Stimulated activated naive CD4-positive, alpha-beta T cell treated with Interleukin-2 at 50 U/mL for 16 hours (primary cell): ENCODE data around the gene MYOG.

Experiments
- DNase-seq: peaks from one replicate; lab custom pipeline; 2025; lab: John Stamatoyannopoulos, UW

The MYOG gene

DNA sequence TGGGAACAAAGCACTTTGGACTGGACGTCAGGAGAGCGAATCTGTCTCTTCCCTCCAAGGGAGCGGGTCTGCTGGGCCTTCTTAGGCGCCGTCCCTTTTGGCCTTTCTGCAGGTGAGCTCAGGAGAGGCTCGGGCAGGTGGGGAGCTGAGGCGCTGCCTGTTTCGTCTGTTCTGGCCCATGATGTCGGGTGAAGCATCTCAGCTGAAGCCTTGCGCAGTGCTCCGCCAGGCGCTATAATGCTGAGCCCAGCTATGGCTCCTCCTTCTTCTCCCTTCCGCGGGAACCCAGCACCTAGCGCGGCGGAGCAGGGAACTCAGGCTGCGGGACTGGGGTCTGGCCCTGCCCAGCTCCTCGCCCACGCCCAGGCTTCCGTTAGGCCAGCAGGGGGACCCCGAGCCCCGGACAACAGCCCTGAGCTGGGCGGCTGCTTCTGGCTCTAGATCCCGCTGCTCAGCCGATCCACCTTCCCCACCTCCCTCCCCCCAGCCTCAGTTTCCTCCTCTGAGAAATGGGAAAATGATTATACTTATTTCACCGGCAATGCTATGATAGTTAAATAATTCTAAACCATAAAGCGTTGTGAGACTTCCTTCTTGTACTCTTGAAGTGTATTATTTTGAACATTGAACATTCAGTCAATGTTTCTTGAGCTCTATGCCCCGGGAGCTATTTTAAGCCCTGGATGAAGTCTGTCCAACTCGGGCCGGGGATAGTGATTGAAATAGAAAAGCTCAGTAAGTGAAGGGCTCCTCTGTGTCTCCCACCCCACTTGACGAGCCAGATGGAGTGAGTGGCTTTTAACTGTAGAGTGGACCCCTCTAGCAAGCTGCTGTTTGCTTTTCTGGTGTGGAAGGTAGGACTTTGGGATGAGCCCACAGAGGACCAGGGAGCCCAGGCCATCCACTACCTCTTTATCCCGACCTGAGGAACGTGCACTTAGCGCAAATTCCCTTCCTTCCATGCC lies 32.1 kb upstream of the MYOG start:
- DNase-seq, result no peak

GRCh38 chr1:203116091-203116820 lies 30.4 kb upstream of the MYOG start:
- no peak for DNase-seq

DNA sequence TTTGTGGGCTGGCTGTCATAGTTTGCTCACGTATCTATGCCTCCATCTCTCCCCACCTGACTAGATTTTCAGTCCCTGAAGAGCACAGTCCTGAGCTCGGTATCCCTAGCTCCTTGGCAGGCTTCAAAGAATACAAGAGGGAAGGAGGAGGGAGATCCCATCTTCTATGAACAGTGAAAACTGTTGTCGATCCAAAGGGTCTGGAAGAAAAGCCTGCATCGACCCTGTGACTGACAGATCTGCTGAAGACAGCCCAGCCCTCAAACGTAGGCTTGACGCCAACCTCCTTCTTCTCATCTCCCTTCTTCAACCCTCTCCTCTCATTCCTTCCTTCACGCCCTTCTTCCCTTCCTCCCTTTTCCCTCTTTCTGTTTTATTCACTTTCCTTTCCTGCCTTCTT lies 28.4 kb upstream of the MYOG start:
- no peak for DNase-seq

DNA sequence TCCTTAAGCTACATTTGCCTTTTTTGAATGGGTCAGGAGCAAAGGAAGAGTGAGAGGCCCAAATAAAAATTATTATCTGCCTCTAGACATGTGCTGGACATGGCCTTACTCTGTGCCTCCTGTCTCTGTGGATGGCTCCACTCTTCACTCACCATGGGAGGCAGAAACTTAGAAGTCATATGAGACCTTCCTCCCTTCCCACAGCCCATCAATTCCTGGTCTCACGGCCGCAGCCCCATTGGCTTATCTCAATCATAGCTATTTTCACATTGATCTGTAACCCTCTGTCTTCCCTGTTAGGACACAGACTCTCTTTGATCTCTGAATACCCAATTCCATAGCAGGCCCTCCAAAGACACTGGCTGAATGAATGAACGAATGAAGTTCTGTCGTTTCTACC lies 27.5 kb upstream of the MYOG start:
- DNase-seq, result no peak

- no peak for DNase-seq
Measured at GRCh38 chr1:203112475-203112874, 26.7 kb upstream of the MYOG start.

DNA sequence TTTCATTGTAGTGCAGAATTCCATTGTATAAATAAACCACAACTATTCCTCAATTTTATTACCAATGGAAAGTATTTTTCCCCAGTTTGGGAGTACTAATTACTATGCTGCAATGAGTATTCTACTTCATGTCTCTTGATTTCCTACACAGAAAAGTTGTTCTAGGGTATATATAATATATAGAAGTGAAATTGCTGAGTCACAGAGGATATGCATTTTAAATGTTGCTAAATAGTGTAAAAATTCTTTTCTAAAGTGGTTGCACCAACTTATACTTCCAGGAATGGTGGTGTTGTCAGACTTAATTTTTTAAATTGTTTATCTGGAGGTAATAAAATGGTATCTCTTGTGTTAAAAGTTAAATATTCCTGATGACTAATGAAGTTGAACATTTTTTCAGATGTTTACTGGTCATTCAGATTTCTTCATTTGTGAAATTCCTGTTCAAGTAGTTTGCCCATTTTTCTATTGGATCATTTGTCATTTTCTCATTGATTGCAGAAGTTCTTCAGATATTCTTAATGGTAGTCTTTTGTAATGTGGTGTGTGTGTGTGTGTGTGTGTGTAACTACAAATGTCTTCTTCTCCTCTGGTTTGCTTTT lies 19.1 kb upstream of the MYOG start:
- DNase-seq, result no peak

- DNase-seq, result no peak
Measured at GRCh38 chr1:203103829-203104495, 18.1 kb upstream of the MYOG start.

GRCh38 chr1:203103216-203103615 lies 17.4 kb upstream of the MYOG start:
- no peak for DNase-seq

DNA sequence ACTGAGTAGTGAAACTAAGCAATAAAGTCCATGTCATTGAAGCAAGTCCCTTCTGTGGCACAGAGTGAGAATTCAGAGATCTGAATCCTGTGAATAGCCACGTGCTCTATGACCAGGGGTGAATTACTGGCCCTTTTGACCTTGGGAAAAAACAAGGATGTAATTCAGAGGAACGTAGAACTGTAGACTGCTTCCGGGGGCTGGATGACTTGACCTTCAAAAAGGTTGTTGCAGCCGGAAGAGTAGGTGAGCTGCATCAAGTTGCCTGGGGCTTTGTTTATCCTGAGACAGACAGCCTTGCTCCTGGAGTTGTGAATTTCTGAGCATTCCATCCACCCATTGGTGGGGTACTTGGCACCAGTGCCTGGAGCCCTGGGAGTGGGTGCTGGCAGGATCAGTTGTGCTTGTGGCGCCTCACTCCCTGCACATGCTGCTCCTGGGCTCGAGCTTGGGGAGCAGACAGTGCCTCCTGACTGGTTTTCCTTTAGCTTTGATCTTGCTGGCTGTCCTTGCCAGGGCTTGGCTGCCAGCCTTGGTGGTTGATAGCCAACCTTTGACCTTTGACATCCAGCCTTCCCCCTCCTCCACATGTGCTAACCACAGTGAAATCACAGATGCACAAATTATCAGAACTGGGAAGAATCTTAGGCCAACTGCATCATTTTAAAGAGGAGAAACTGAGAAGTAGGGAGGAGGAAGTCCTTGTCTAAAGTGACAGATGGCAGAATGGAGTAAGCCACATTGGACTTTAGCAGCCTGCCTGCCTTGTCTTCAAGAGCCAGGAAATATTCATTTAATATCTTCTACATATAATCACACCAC lies 16.2 kb upstream of the MYOG start:
- DNase-seq, result no peak

- no peak for DNase-seq
Measured at GRCh38 chr1:203100516-203100869, 14.7 kb upstream of the MYOG start.

DNA sequence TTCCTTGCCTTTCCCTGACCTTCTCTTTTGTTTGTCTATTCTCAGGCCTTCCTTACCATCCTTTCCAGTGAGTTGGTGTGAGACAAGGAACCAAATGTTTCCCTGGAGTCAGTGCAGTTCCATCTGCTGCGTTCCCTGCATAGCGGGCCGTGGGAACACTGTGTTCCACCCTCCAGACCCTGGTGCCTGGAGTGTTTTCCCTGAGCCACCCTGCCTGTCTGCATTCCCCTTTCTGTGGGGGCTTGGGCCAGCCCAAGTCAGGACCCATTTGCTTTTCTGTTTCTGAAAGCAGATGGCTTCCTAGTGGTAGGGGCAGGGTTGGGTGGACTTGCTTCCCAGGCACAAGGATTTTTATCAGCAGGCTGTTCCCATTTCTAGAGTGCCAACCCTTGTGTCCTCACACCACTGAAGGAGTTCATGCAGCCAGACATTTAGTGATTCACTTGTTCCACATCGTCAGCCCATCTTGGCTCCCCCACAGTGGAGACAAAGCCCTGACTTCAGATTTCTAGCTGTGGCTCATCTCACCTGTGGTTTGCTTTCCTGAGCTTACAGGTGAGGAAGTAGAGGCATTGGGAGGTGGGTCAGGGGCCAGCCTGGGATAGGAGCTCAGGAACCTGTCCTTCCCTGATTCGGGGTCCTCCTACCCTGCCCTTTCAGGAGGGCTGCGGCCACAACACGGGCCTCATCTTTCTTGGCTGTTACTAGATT lies 14.1 kb upstream of the MYOG start:
- no peak for DNase-seq

DNA sequence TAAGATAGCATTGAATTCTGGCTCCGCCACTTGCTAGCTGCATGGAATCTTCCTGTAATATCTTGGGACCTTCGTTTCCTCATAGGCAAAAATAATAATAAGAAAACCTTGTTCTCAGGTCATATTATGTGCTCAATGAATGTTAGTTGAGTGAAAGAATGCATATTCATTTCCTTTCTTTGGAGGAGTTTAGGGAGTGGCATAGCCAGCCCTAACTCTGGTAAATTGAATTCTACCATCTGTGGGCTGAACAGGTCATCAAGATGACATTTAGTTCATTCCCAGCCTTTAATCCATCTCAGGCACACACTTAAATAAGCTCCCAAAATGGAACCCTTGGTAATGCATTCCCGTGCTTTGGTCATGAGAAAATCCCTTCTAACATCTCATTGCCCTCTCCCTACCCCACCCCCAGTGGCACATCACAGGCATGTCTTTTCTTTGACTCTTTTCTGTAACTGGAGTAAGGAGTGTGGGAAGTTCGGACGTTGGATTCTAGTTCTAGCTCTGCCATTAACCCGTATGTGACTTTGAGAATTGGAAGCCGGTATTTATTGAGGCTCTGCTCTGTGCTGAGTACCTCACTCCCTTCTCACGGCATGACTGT lies 13.2 kb upstream of the MYOG start:
- no peak for DNase-seq

- DNase-seq, result no peak
Measured at GRCh38 chr1:203098445-203098844, 12.6 kb upstream of the MYOG start.

- no peak for DNase-seq
Measured at GRCh38 chr1:203097001-203097400, 11.2 kb upstream of the MYOG start.

DNA sequence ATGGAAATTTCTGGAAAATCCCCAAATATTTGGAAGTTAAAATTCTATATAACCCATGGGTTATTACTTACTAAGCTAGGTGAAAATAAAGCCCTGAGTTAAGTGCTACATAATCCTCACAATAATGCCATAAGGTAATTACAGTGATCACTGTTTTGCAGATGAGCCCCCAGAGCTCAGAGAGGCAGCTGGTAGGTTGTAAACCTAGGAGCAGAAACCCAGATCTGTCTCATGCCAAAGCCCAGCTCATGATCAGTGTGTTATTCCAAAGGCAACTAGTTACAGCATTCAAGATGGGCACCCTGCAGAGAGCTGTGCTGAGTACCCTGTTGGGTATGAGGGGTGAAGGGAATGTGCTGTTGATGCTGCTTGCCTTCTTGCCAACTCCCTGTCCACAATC lies 10.8 kb upstream of the MYOG start:
- no peak for DNase-seq

DNA sequence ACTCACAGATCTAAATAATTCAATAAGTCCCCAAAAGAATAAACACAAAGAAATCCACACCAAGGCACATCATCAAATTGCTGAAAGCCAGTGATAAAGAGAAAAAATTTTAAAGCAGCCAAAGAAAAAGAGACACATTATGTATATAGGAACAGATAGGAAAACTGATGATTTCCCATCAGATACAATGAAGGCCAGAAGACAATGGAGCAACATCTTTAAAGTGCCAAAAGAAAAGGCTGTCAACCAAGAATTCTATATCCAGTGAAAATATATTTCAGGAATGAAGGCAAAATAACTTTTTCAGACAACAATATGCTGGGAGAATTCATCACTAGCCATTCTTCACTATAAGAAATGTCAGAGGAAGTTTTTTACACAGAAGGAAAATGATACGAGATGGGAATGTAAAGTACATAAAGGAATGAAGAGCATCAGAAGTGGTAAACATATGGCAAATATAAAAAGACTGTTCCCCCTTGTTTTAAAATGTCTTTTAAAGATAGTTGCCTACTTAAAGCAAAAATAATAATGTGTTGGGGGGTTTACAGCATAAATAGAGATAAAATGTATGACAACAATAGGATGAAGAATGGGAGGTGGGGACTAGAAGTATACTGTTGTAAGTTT lies 9.4 kb upstream of the MYOG start:
- no peak for DNase-seq

- DNase-seq, result no peak
Measured at GRCh38 chr1:203093754-203094410, 8.1 kb upstream of the MYOG start.

DNA sequence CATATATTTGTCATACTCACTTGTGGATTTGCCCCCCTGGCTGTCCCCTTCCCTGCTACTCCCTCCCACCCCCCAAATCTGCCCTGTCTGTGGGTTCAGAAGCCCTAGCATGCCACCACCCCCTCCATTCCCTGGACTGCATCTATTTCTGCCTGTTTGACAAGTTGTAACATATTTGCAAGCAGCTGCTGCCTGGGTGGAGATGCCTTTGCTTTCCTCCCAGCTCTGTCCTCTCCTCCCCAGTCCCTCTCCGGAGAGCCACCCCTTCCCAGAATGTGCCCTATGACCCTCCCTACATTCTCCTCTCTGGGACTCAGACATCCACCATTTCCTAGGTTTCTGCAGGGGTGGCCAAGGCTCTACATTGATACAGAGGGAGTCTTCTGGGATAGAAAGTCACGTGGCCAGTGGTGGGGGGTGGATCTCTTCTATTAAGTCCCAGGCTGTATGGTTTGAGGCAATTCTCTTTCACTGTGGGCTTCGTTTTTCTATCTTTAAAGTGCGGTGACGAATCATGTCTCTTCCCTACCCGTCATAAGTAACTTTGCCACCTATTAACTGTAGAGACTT lies 6.0 kb upstream of the MYOG start:
- no peak for DNase-seq

DNA sequence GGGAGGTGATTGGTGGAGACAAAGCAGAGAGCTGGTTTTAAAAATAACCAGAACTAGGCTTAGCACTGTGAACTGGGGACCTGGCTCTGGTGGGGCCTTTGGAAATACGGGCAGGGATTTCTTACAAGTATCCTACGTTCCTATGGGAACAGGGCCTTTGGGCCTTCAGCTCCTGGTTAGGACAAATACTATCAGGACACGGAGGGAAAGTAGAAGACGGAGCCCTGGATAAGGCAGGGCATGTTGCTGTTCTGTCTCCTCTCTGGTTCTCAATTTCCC lies 5.3 kb upstream of the MYOG start:
- DNase-seq, result no peak
